MM.1S (cell line): ENCODE data around the gene ANTXR1.

ENCODE experiments used
- EZH2 ChIP-seq: fragments of 300-600 bp; sonication (generic); optimal IDR thresholded peaks from 2 replicates; pipeline ENCODE3; 2017; ENCODE audit warnings: low read depth, mild to moderate bottlenecking, antibody characterized with exemption, low read length, mixed read lengths
- EZH2phosphoT487 ChIP-seq: fragments of 300-600 bp; sonication (generic); IDR thresholded peaks from 2 replicates; pipeline ENCODE4 v1.6.1; 2018; ENCODE audit warnings: antibody characterized with exemption, low read length
- TF ChIP-seq, protein P1 (sequence below): fragments of 300-600 bp; sonication (generic); IDR thresholded peaks from 2 replicates; pipeline ENCODE4 v1.5.1; 2016; ENCODE audit warnings: antibody characterized with exemption, low read length, mixed read lengths

DNA sequence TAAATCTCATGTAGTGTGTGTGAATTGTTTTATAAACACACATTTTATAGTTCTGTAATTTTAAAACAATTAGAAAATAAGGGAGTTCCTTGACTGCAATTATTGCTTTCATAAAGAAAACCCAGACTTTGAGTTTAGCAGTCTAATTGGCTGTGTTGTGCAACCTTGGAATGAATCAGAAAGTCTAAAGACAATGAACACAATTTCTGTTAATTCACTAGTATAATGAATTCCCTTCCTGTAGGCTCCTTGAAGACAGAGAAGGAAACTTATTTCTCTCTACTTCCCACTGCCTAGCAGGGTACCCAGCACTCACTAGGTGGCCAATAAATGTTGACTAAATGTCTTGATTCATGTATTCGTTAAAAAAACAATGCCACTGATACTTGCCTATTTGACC is 79.9 kb downstream of the ANTXR1 start:
- no peak for TF ChIP-seq EZH2
- TF ChIP-seq, protein P1, sequence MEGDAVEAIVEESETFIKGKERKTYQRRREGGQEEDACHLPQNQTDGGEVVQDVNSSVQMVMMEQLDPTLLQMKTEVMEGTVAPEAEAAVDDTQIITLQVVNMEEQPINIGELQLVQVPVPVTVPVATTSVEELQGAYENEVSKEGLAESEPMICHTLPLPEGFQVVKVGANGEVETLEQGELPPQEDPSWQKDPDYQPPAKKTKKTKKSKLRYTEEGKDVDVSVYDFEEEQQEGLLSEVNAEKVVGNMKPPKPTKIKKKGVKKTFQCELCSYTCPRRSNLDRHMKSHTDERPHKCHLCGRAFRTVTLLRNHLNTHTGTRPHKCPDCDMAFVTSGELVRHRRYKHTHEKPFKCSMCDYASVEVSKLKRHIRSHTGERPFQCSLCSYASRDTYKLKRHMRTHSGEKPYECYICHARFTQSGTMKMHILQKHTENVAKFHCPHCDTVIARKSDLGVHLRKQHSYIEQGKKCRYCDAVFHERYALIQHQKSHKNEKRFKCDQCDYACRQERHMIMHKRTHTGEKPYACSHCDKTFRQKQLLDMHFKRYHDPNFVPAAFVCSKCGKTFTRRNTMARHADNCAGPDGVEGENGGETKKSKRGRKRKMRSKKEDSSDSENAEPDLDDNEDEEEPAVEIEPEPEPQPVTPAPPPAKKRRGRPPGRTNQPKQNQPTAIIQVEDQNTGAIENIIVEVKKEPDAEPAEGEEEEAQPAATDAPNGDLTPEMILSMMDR = no peak
- TF ChIP-seq EZH2phosphoT487 = no peak
